ENCODE data around the gene PGA5. TPM values are rescaled to one million over a fixed set of nuclear protein-coding genes. Genes with fewer than 3 reads are reported as not detected.

Gene PGA5
- total RNA-seq, 4 donors from 2014 or later = 0.55 to 15.0 TPM; not detected in 2

DNA sequence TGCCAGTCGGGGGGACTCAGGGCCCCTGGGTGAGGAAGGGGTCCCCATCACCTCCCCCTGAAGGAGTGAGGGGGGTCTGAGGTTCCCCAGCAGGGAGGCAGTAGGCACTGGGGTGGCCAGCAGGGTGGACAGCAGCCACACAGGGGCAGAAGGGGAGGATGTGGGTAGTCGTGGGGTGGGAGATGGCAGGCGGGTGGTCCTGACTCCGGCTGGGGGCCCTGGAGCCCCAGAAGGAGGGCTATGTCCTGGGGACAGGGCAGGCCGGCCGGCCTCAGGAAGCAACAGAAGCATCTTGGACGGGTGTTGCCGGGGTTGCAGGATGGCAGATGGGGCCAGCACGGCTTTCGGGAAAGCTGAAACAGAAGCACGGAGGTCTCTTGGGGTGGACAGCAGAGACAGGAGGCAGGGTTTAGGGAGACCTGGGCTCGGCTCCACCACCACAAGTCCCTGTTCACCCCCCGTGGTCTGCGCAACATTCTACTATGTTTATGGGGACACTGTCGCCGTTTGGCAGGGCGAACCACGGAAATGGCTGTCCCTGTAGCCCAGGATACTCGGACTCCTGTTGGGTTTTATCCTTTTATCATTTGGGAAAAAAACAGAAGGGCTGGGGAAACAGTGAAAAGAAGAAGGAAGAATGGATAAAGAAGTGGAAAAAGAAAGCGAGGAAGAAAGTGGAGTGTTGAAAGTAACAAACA is 40.1 kb downstream of the PGA5 start:
- Histone ChIP-seq H3K27me3 (peaks cover 19% of the 10 kb centered on the region), H3K36me3 (no peaks in the 10 kb centered on the region), H3K4me1 (peaks cover 0 to 4% (median 0%) of the 10 kb centered on the region in 4 donors), H3K27ac (no peak overlapping the region), H3K4me3 (peak overlapping the region in 1 of 4 donors; percentile 31), H3K9me3 (no peaks in the 10 kb centered on the region)
- intact Hi-C loops (cut with DNase I; ENCODE audit: low total_unique reads) (no loop called here), in situ Hi-C loops (cut with MboI; ENCODE audit: low pct_ligation_motif_present in 1 of 4, low pct_unique_long_range_greater_than_20kb in 1 of 4, low sequenced_read_pairs in 3 of 4) (no loop called here)
- 76 to 88% methylated on average over 6 to 20 of the region's 20 CpGs for WGBS, 2 donors (ENCODE audit: low coverage in 1 of 2)
- no peak for DNase-seq
- TF ChIP-seq, protein P1, sequence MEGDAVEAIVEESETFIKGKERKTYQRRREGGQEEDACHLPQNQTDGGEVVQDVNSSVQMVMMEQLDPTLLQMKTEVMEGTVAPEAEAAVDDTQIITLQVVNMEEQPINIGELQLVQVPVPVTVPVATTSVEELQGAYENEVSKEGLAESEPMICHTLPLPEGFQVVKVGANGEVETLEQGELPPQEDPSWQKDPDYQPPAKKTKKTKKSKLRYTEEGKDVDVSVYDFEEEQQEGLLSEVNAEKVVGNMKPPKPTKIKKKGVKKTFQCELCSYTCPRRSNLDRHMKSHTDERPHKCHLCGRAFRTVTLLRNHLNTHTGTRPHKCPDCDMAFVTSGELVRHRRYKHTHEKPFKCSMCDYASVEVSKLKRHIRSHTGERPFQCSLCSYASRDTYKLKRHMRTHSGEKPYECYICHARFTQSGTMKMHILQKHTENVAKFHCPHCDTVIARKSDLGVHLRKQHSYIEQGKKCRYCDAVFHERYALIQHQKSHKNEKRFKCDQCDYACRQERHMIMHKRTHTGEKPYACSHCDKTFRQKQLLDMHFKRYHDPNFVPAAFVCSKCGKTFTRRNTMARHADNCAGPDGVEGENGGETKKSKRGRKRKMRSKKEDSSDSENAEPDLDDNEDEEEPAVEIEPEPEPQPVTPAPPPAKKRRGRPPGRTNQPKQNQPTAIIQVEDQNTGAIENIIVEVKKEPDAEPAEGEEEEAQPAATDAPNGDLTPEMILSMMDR (IDR thresholded peaks at IDR 0.05) = no peak
- TF ChIP-seq POLR2A (IDR thresholded peaks at IDR 0.05) (no peak), EP300 (IDR thresholded peaks at IDR 0.05; ENCODE audit: low read depth) (no peak), POLR2AphosphoS5 (IDR thresholded peaks at IDR 0.05) (no peak)

DNA sequence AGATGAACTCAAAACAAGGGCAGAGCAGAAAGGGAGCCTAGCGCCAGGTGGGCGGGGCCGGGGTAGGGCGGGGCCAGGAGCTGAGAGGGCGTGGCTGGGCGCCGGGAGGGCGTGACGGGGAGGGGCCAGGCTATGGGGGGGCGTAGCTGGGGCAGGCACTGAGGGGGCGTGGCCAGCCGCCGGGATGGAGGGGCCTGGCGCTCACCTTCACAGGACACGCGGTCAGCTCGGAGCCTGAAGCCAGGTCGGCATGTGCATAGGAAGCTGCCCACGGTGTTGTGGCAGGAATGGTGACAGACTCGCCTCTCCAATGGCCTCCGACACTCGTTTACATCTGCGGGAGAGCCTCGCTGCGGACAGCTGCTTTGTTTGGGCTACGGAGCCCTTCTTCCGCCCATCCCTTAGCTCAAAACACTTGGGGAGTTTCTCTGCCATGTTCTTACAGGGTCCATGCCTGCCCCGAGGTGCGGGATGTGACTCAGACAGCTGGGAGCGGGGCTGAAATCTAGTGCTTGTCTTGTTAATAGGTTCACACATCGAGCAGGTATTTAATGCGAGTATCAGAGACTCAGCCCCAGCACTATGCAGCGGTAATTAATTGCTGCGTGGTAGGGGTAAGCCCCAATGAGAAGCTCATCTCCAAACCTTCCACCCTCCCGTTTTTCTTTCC is 40.7 kb downstream of the PGA5 start:
- no peaks in the 10 kb centered on the region for H3K9me3 ChIP-seq
- peaks cover 19% of the 10 kb centered on the region for H3K27me3 ChIP-seq
- intact Hi-C loops (cut with DNase I; ENCODE audit: low total_unique reads) = no loop called here
- H3K27ac ChIP-seq = no peak overlapping the region
- TF ChIP-seq, protein P1 (IDR thresholded peaks at IDR 0.05) = no peak
- TF ChIP-seq POLR2AphosphoS5 (IDR thresholded peaks at IDR 0.05) (no peak), EP300 (IDR thresholded peaks at IDR 0.05; ENCODE audit: low read depth) (no peak), POLR2A (IDR thresholded peaks at IDR 0.05) (no peak)
- WGBS, 2 donors (ENCODE audit: low coverage in 1 of 2) = 0 to 38% methylated on average over 1 to 31 of the region's 35 CpGs
- no peaks in the 10 kb centered on the region for H3K36me3 ChIP-seq
- peaks cover 0 to 4% (median 0%) of the 10 kb centered on the region in 4 donors for H3K4me1 ChIP-seq
- DNase-seq = peak; percentile 81
- in situ Hi-C loops (cut with MboI; ENCODE audit: low pct_ligation_motif_present in 1 of 4, low pct_unique_long_range_greater_than_20kb in 1 of 4, low sequenced_read_pairs in 3 of 4) = no loop called here
- peak overlapping the region in 1 of 4 donors; percentile 31 for H3K4me3 ChIP-seq

DNA sequence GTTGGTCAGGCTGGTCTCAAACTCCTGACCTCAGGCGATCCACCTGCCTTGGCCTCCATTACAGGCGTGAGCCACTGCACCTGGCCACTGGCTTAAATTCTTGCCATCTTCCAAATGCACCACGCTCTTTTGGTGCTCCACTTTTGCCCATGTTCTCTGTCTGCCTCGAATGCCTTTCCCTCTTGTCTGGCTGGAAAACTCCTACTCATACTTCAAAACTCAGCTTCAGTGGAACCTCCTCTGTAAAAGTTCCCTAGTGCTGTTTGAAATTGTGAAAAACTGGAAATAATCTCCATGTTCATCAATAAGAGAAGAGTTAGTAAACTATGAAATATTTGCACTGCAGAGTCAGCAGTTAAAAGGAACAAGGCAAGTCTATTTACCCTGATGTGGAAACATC is 42.6 kb downstream of the PGA5 start:
- in situ Hi-C loops (cut with MboI; ENCODE audit: low pct_ligation_motif_present in 1 of 4, low pct_unique_long_range_greater_than_20kb in 1 of 4, low sequenced_read_pairs in 3 of 4) (no loop called here), intact Hi-C loops (cut with DNase I; ENCODE audit: low total_unique reads) (no loop called here)
- 81 to 94% methylated on average over 3 to 4 of the region's 4 CpGs for WGBS, 2 donors (ENCODE audit: low coverage in 1 of 2)
- no peak for DNase-seq
- peaks cover 16% of the 10 kb centered on the region for H3K27me3 ChIP-seq
- no peaks in the 10 kb centered on the region for H3K36me3 ChIP-seq
- no peak overlapping the region for H3K4me3 ChIP-seq
- TF ChIP-seq POLR2A (IDR thresholded peaks at IDR 0.05) = no peak
- TF ChIP-seq, protein P1 (IDR thresholded peaks at IDR 0.05) = no peak
- no peak for TF ChIP-seq POLR2AphosphoS5 (IDR thresholded peaks at IDR 0.05)
- no peak for TF ChIP-seq EP300 (IDR thresholded peaks at IDR 0.05; ENCODE audit: low read depth)
- H3K9me3 ChIP-seq = no peaks in the 10 kb centered on the region
- H3K27ac ChIP-seq = no peak overlapping the region
- peaks cover 0 to 4% (median 0%) of the 10 kb centered on the region in 4 donors for H3K4me1 ChIP-seq

DNA sequence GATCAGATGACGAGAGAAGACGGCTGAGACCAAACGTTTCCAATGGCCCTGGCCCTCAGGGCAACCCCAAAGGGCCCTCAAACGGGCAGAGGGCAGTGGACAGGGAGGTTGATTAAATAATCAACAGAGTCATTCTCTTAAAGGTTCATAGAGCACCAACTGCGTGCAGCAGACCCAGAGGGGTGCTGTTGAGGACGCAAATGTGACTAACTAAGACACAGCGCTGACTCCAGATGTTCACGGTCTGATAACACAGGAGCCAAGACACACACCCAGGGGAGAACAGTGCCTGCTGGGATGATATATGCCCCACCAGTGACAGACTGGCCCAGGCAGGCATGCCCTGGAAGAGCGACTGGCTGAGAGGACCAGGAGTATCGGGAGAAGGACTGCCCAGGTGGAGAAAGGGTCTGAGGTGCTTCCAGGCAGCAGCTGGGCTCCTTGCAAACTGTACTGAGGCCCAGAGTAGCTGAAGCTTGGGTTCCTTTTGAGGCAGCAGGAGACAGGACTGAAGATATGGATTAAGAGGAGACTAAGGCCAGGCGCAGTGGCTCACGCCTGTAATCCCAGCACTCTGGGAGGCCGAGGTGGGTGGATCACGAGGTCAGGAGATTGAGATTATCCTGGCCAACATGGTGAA is 46.5 kb downstream of the PGA5 start:
- H3K27me3 ChIP-seq = peaks cover 19% of the 10 kb centered on the region
- H3K4me1 ChIP-seq = no peaks in the 10 kb centered on the region
- H3K9me3 ChIP-seq = no peaks in the 10 kb centered on the region
- intact Hi-C loops (cut with DNase I; ENCODE audit: low total_unique reads) (no loop called here), in situ Hi-C loops (cut with MboI; ENCODE audit: low pct_ligation_motif_present in 1 of 4, low pct_unique_long_range_greater_than_20kb in 1 of 4, low sequenced_read_pairs in 3 of 4) (no loop called here)
- no peak for DNase-seq
- no peak overlapping the region for H3K4me3 ChIP-seq
- TF ChIP-seq, protein P1 (IDR thresholded peaks at IDR 0.05) = no peak
- TF ChIP-seq POLR2A (IDR thresholded peaks at IDR 0.05) = no peak
- TF ChIP-seq POLR2AphosphoS5 (IDR thresholded peaks at IDR 0.05) = no peak
- TF ChIP-seq EP300 (IDR thresholded peaks at IDR 0.05; ENCODE audit: low read depth) = no peak
- WGBS, 2 donors (ENCODE audit: low coverage in 1 of 2) = 85 to 100% methylated on average over 8 to 14 of the region's 14 CpGs
- H3K27ac ChIP-seq = no peak overlapping the region
- no peaks in the 10 kb centered on the region for H3K36me3 ChIP-seq
